ENCODE data around the gene PAPPA2. TPM values are rescaled to one million over a fixed set of nuclear protein-coding genes. Genes with fewer than 3 reads are reported as not detected.

The PAPPA2 gene
- total and polyA plus RNA-seq, 12 donors, result 0.06 to 1.3 (median 0.29) TPM

GRCh38 chr1:176567190-176567794, 104.3 kb downstream of the PAPPA2 start:
- 44 to 51% methylated on average over 3 of the region's 3 CpGs for WGBS, 2 donors
- Histone ChIP-seq H3K36me3 (no peaks in the 10 kb centered on the region), H3K27me3 (no peaks in the 10 kb centered on the region), H3K4me3 (no peak overlapping the region), H3K9me3 (no peaks in the 10 kb centered on the region), H3K4me1 (peaks cover 0 to 18% (median 9%) of the 10 kb centered on the region in 9 donors), H3K27ac (no peak overlapping the region)
- ATAC-seq (no peak), DNase-seq (no peak)
- intact Hi-C loops (cut with DNase I), result loop anchor here in 3 of 10 donors (5.0 to 10.0 kb wide), 3 partner anchors 118 to 192 kb away; no protein-coding TSS in a partner anchor
- TF ChIP-seq, protein P1, sequence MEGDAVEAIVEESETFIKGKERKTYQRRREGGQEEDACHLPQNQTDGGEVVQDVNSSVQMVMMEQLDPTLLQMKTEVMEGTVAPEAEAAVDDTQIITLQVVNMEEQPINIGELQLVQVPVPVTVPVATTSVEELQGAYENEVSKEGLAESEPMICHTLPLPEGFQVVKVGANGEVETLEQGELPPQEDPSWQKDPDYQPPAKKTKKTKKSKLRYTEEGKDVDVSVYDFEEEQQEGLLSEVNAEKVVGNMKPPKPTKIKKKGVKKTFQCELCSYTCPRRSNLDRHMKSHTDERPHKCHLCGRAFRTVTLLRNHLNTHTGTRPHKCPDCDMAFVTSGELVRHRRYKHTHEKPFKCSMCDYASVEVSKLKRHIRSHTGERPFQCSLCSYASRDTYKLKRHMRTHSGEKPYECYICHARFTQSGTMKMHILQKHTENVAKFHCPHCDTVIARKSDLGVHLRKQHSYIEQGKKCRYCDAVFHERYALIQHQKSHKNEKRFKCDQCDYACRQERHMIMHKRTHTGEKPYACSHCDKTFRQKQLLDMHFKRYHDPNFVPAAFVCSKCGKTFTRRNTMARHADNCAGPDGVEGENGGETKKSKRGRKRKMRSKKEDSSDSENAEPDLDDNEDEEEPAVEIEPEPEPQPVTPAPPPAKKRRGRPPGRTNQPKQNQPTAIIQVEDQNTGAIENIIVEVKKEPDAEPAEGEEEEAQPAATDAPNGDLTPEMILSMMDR (IDR thresholded peaks at IDR 0.05), result no peak

DNA sequence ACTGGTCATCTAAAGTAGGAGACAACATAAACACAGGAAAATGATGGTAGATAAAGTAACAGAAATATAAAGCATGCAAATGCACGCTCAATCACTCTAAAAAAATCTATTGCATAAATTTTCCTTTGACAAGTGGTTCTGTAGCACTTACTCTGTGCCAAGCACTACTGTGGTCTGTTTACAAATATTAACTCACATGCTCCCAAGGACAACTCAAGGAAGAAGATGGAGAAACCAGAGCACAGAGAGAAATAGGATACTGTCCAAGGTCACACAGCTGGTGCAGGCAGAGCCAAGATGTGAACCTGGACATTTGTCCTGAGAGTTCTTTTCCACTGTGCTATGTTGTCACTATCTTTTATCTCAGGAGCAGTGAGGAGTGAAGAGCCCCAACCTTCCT, 105.2 kb downstream of the PAPPA2 start:
- Histone ChIP-seq H3K27ac (no peak overlapping the region), H3K36me3 (no peaks in the 10 kb centered on the region), H3K27me3 (no peaks in the 10 kb centered on the region), H3K4me1 (peaks cover 0 to 18% (median 9%) of the 10 kb centered on the region in 9 donors), H3K4me3 (no peak overlapping the region), H3K9me3 (no peaks in the 10 kb centered on the region)
- intact Hi-C loops (cut with DNase I), result loop anchor here in 3 of 10 donors (5.0 to 10.0 kb wide), 3 partner anchors 117 to 193 kb away; no protein-coding TSS in a partner anchor
- ATAC-seq, result no peak
- WGBS, 2 donors, result 61 to 90% methylated on average over 1 of the region's 1 CpG
- TF ChIP-seq, protein P1 (IDR thresholded peaks at IDR 0.05), result no peak
- DNase-seq, result no peak

DNA sequence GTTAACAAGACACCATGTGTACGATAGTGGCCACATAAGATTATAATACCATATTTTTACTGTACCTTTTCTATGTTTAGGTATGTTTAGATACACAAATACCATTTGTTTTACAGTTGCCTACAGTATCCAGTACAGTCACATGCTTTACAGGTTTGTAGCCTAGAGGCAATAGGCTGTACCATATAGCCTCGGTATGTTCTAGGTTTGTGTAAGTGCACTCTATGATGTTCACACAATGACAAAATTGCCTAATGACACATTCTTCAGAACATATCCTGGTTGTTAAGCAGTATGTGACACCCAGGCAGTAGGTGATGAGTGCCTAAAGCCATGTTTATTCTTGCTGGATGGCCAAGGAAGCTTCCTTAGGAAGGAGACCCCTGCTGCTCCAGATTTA, 111.8 kb downstream of the PAPPA2 start:
- no peak overlapping the region for H3K27ac ChIP-seq
- H3K36me3 ChIP-seq, result no peaks in the 10 kb centered on the region
- intact Hi-C loops (cut with DNase I), result loop anchor here in 1 of 10 donors (10.0 kb wide), 1 partner anchor 110 kb away; no protein-coding TSS in a partner anchor
- DNase-seq, result no peak
- no peaks in the 10 kb centered on the region for H3K4me1 ChIP-seq
- WGBS, 2 donors, result 89 to 91% methylated on average over 2 of the region's 2 CpGs
- H3K27me3 ChIP-seq, result no peaks in the 10 kb centered on the region
- no peaks in the 10 kb centered on the region for H3K9me3 ChIP-seq
- TF ChIP-seq, protein P1 (IDR thresholded peaks at IDR 0.05), result no peak
- no peak for ATAC-seq
- no peak overlapping the region for H3K4me3 ChIP-seq

- intact Hi-C loops (cut with DNase I), result loop anchor here in 1 of 10 donors (10.0 kb wide), 1 partner anchor 109 kb away; no protein-coding TSS in a partner anchor
- 70 to 75% methylated on average over 1 of the region's 1 CpG for whole genome bisulfite sequencing, 2 donors
Measured at GRCh38 chr1:176575991-176576390, 113.0 kb downstream of the PAPPA2 start.

More at GRCh38 chr1:176575991-176576390, 113.0 kb downstream of the PAPPA2 start:
- Histone ChIP-seq H3K4me3 (no peak overlapping the region), H3K9me3 (no peaks in the 10 kb centered on the region), H3K27ac (no peak overlapping the region), H3K27me3 (no peaks in the 10 kb centered on the region), H3K4me1 (no peaks in the 10 kb centered on the region), H3K36me3 (no peaks in the 10 kb centered on the region)
- DNase-seq (no peak), ATAC-seq (no peak)
- TF ChIP-seq, protein P1 (IDR thresholded peaks at IDR 0.05), result no peak
